Keratinocyte (primary cell): ENCODE data around the gene DHX34. TPM values are rescaled to one million over a fixed set of nuclear protein-coding genes. Genes with fewer than 3 reads are reported as not detected.

ENCODE experiments used
- DNase-seq: peaks from one replicate; pipeline ENCODE4 v3.0.0-alpha.2; 2011; ENCODE audit warnings: low read depth, missing footprints, low spot score
- FAIRE-seq: peaks from 2 replicates; lab custom pipeline; 2011; peaks lifted over from hg19 to GRCh38; lab: Jason Lieb, UNC
- H2AFZ ChIP-seq: 2 replicates; pipeline ENCODE4 v1.6.0; 2012; ENCODE audit warnings: low read length, control low read depth, inconsistent platforms; ENCODE audit not compliant: control insufficient read depth
- H3K27ac ChIP-seq: 2 replicates; pipeline ENCODE4 v1.5.1; 2011; ENCODE audit warnings: low read length; ENCODE audit not compliant: control insufficient read depth, insufficient read depth
- H3K27me3 ChIP-seq: 3 replicates; pipeline ENCODE4 v1.6.0; 2011; ENCODE audit warnings: low read length; ENCODE audit not compliant: control insufficient read depth, insufficient read depth; ENCODE audit errors: extremely low read depth
- H3K36me3 ChIP-seq, 2 experiments: 2 replicates in 1 of 2; 3 replicates in 1 of 2; pipeline ENCODE4 v1.5.1; 2011; ENCODE audit warnings: low read length in 2 of 2, mild to moderate bottlenecking in 1 of 2; ENCODE audit not compliant: control insufficient read depth in 2 of 2, insufficient read depth in 2 of 2; ENCODE audit errors: extremely low read depth in 1 of 2
- H3K4me1 ChIP-seq: 3 replicates; pipeline ENCODE4 v1.5.1; 2011; ENCODE audit warnings: low read length; ENCODE audit not compliant: control insufficient read depth, insufficient read depth; ENCODE audit errors: extremely low read depth
- H3K4me2 ChIP-seq: 3 replicates; pipeline ENCODE4 v1.6.0; 2011; ENCODE audit warnings: low read depth, low read length; ENCODE audit not compliant: control insufficient read depth, insufficient read depth; ENCODE audit errors: extremely low read depth
- H3K4me3 ChIP-seq, 3 experiments: fragments of 200-600 bp in 1 of 3; sonication (generic) in 1 of 3; 2 replicates in 2 of 3; 3 replicates in 1 of 3; pipeline ENCODE4 v1.5.1; 2011 to 2016; ENCODE audit warnings: low read length in 3 of 3, mild to moderate bottlenecking in 3 of 3, control low read depth in 2 of 3, inconsistent platforms in 1 of 3, low read depth in 1 of 3, mixed read lengths in 1 of 3, mixed run types in 1 of 3, moderate library complexity in 1 of 3; ENCODE audit not compliant: control insufficient read depth in 2 of 3, insufficient read depth in 2 of 3; ENCODE audit errors: extremely low read depth in 1 of 3
- H3K79me2 ChIP-seq: 2 replicates; pipeline ENCODE4 v1.6.0; 2012; ENCODE audit warnings: low read length; ENCODE audit not compliant: control insufficient read depth, insufficient read depth
- H3K9ac ChIP-seq: 3 replicates; pipeline ENCODE4 v1.6.0; 2011; ENCODE audit warnings: low read length; ENCODE audit not compliant: control insufficient read depth, insufficient read depth; ENCODE audit errors: extremely low read depth
- H3K9me1 ChIP-seq: 3 replicates; pipeline ENCODE4 v1.6.0; 2011; ENCODE audit warnings: low read length; ENCODE audit not compliant: control insufficient read depth, insufficient read depth; ENCODE audit errors: extremely low read depth
- H3K9me3 ChIP-seq: 2 replicates; pipeline ENCODE4 v1.5.1; 2012; ENCODE audit warnings: low read depth, low read length; ENCODE audit not compliant: control insufficient read depth
- H4K20me1 ChIP-seq: 3 replicates; pipeline ENCODE4 v1.6.0; 2011; ENCODE audit warnings: low read length; ENCODE audit not compliant: control insufficient read depth, insufficient read depth; ENCODE audit errors: extremely low read depth
- EZH2 ChIP-seq: IDR thresholded peaks from one replicate; pipeline ENCODE4 v1.6.1; 2012; ENCODE audit warnings: inconsistent platforms, mild to moderate bottlenecking, low read length, moderate library complexity
- dilution Hi-C: fragments of 300-500 bp; cut with MboI; formaldehyde crosslinking; loops from one replicate; pipeline ENCODE4 v1.7.0; 2020; ENCODE audit warnings: low sequenced_read_pairs; ENCODE audit not compliant: extremely low pct_ligation_motif_present
- polyA plus RNA-seq, 5 experiments: library from polyadenylated mRNA; depleted of rRNA in 3 of 5; stranded (reverse) in 3 of 5; stranded (forward) in 1 of 5; unstranded in 1 of 5; fragments of >200 nt; gene quantifications; 1 replicate in 1 of 5; 2 replicates in 3 of 5; 3 replicates in 1 of 5; pipeline versions ENCODE4 v1.2.1 to v1.2.3, GENCODE V29; 2011 to 2012; ENCODE audit warnings: missing spikeins in 2 of 5, low read depth in 1 of 5, low replicate concordance in 1 of 5
- TF ChIP-seq, protein P1 (sequence below), 3 experiments: IDR thresholded peaks in 1 of 3; conservative IDR thresholded peaks in 1 of 3; optimal IDR thresholded peaks in 1 of 3; 2 replicates in 2 of 3; 3 replicates in 1 of 3; pipeline versions ENCODE3 to v1.5.1; 2011; ENCODE audit warnings: low read length in 3 of 3, mild to moderate bottlenecking in 3 of 3, moderate library complexity in 2 of 3, control low read depth in 1 of 3, inconsistent platforms in 1 of 3; ENCODE audit not compliant: insufficient read depth in 2 of 3; ENCODE audit errors: extremely low read depth in 1 of 3

DHX34 gene
- polyA plus RNA-seq, 1 donor (not counting 4 experiments of a cell fraction or from before 2014, with no cell fraction given): 6.4 TPM

DNA sequence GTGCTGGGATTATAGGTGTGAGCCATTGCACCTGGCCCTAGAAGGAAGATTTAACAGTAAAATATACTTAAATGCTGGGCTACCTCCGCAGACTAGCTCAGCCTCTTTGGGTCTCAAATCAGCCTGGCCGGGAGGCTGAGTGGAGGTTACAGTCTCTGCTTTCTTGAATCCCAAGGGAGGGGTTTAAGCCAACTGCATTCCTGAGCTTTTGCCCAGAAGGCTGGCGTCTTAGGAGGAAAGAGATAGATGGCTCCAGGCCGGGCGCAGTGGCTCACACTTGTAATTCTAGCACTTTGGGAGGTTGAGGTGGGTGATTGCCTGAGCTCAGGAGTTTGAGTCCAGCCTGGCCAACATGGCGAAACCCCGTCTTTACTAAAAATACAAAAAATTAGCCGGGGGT, 40.1 kb upstream of the DHX34 start:
- no peak for FAIRE-seq
- Histone ChIP-seq H3K4me2 (no peak overlapping the region), H3K27ac (no peak overlapping the region), H3K9me1 (no peaks in the 10 kb centered on the region), H3K9me3 (no peaks in the 10 kb centered on the region), H4K20me1 (no peaks in the 10 kb centered on the region), H3K27me3 (peaks cover 3% of the 10 kb centered on the region), H3K4me3 (no peak overlapping the region), H2AFZ (no peak overlapping the region), H3K4me1 (peaks cover 3% of the 10 kb centered on the region), H3K36me3 (no peaks in the 10 kb centered on the region), H3K9ac (no peak overlapping the region), H3K79me2 (no peaks in the 10 kb centered on the region)
- no peak for TF ChIP-seq EZH2
- TF ChIP-seq, protein P1, sequence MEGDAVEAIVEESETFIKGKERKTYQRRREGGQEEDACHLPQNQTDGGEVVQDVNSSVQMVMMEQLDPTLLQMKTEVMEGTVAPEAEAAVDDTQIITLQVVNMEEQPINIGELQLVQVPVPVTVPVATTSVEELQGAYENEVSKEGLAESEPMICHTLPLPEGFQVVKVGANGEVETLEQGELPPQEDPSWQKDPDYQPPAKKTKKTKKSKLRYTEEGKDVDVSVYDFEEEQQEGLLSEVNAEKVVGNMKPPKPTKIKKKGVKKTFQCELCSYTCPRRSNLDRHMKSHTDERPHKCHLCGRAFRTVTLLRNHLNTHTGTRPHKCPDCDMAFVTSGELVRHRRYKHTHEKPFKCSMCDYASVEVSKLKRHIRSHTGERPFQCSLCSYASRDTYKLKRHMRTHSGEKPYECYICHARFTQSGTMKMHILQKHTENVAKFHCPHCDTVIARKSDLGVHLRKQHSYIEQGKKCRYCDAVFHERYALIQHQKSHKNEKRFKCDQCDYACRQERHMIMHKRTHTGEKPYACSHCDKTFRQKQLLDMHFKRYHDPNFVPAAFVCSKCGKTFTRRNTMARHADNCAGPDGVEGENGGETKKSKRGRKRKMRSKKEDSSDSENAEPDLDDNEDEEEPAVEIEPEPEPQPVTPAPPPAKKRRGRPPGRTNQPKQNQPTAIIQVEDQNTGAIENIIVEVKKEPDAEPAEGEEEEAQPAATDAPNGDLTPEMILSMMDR (optimal IDR thresholded peaks at IDR 0.05 in 1 of 3, IDR thresholded peaks at IDR 0.05 in 1 of 3, conservative IDR thresholded peaks at IDR 0.05 in 1 of 3; ENCODE audit: extremely low read depth in 1 of 3, insufficient read depth in 2 of 3, low read length in 3 of 3): no peak
- dilution Hi-C loops: no loop called here
- no peak for DNase-seq

DNA sequence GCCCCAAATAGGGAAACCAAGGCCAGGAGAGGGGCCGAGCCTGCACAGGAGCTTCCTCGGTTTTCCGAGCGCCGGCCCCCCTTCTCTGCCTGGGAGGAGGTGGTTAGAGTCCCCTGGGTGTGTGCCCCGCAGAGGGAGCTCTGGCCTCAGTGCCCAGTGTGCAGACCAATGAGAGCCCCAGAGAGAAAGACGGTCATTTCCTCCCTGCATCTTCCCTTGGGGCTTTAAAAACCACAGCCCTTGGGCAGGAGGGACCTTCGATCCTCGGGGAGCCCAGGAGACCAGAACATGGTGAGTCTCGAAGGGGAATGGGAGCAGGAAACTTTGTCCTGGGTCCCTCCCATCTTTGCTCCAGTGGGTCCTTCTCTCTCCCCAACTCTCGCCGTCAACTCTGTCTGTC, 39.5 kb upstream of the DHX34 start, which contains the start of gene C5AR1:
C5AR1 (plus strand) TSS at position 254 of the 400 bp plus-strand sequence; CDS start at position 289, 35 bp downstream.
- H3K27ac ChIP-seq: no peak within 1 kb of the TSS
- H3K4me1 ChIP-seq: peaks cover 3% of the 10 kb centered on the region
- no peaks in the 10 kb centered on the region for H3K79me2 ChIP-seq
- no peak within 1 kb of the TSS for H3K9ac ChIP-seq
- TF ChIP-seq EZH2: no peak
- TF ChIP-seq, protein P1 (optimal IDR thresholded peaks at IDR 0.05 in 1 of 3, IDR thresholded peaks at IDR 0.05 in 1 of 3, conservative IDR thresholded peaks at IDR 0.05 in 1 of 3; ENCODE audit: extremely low read depth in 1 of 3, insufficient read depth in 2 of 3, low read length in 3 of 3): no peak
- H2AFZ ChIP-seq: no peak within 1 kb of the TSS
- H3K4me2 ChIP-seq: no peak within 1 kb of the TSS
- no peaks in the 10 kb centered on the region for H3K9me3 ChIP-seq
- DNase-seq (no peak), FAIRE-seq (no peak)
- no peaks in the 10 kb centered on the region for H3K36me3 ChIP-seq
- H3K9me1 ChIP-seq: no peaks in the 10 kb centered on the region
- H3K27me3 ChIP-seq: peaks cover 3% of the 10 kb centered on the region
- H4K20me1 ChIP-seq: no peaks in the 10 kb centered on the region
- no peak within 1 kb of the TSS for H3K4me3 ChIP-seq
- dilution Hi-C loops: no loop called here
